DMS 273 treated with DMSO at 0.1 percent for 48 hours (cell line): ENCODE measurements around the gene MMEL1.
"Not testable (repeated sequence)": the region's sequence is repeated elsewhere in the genome, so short reads cannot be mapped to it uniquely, and the experiment has no call there.

Source experiments
- DNase-seq: peaks from one replicate; lab custom pipeline; 2025; lab: John Stamatoyannopoulos, UW

The MMEL1 gene, protein sequence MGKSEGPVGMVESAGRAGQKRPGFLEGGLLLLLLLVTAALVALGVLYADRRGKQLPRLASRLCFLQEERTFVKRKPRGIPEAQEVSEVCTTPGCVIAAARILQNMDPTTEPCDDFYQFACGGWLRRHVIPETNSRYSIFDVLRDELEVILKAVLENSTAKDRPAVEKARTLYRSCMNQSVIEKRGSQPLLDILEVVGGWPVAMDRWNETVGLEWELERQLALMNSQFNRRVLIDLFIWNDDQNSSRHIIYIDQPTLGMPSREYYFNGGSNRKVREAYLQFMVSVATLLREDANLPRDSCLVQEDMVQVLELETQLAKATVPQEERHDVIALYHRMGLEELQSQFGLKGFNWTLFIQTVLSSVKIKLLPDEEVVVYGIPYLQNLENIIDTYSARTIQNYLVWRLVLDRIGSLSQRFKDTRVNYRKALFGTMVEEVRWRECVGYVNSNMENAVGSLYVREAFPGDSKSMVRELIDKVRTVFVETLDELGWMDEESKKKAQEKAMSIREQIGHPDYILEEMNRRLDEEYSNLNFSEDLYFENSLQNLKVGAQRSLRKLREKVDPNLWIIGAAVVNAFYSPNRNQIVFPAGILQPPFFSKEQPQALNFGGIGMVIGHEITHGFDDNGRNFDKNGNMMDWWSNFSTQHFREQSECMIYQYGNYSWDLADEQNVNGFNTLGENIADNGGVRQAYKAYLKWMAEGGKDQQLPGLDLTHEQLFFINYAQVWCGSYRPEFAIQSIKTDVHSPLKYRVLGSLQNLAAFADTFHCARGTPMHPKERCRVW

DNA sequence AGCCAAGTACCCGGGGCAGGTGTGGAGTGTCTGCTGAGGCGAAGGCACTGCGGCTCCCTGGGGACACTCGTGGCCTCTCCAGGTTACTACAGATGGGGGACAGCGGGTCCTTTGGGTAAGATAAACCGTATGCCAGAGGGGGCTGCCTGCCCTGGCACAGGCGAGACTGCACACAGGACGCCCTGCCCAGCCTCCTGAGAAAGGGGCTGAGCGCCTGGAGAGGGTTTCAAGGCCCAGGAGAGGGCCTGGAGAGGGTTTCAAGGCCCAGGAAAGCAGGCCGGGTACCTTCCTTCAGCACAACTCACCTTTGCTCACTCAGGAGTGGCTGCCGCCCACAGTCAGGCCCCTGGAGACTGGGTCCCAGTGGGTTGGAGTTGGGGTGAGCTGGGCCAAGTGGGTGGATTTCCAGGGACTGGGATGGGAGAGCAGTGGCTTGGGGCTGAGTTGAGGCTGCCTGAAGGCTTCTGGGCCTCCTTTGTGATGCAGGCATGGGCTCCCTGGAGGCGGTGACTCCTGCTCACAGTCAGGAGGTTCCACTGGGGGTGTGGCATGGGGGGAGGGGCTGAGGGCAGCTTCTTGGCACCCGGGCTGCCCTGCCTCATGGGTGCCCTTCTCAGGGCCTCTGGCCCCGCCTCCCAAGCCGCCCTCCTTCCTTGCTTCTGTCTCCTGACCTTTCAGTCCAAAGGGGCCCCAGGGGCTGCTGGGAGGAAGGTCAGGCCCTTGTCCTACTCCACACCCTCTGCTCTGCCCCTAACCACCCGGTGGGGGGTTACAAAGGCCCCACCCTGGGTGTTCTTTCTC, at the start of gene MMEL1:
Gene MMEL1, minus strand, starts transcription at position 456 of the 801 bp plus-strand sequence. CDS start 3,532 bp downstream, outside the sequence.
- no peak for DNase-seq

DNA sequence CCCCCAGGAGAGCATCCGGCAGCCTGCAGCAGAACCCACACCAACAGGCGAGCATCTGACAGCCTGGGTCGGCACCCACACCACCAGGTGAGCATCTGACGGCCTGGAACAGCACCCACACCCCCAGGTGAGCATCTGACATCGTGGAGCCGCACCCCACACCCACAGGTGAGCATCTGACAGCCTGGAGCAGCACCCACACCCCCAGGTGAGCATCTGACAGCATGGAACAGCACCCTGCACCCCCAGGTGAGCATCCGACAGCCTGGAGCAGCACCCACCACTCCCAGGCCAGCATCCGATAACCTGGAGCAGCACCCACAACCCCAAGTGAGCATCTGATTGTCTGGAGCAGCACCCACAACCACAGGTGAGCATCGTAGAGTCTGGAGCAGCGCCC, 43.9 kb upstream of the MMEL1 start:
- DNase-seq: not testable (repeated sequence)

DNA sequence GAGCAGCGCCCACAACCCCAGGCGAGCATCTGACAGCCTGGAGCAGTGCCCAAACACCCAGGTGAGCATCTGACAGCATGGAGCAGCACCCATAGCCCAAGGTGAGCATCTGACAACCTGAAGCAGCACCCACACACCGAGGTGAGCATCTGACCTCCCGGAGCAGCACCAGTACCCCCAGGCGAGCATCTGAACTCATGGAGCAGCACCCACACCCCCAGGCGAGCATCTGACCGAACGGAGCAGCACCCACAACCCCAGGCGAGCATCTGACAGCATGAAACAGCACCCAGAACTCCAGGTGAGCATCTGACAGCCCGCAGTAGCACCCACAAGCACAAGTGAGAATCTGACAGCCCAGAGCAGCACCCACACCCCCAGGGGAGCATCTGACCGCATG, 38.8 kb upstream of the MMEL1 start:
- DNase-seq: not testable (repeated sequence)

DNA sequence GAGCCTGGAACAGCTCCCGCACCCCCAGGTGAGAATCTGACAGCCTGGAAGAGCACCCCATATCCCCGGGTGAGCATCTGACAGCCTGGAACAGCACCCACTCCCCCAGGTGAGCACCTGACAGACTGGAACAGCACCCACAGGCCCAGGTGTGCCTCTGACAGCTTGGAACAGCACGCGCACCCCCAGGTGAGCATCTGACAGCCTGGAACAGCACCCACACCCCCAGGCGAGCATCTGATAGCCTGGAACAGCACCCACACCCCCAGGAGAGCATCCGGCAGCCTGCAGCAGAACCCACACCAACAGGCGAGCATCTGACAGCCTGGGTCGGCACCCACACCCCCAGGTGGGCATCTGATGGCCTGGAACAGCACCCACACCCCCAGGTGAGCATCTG, 27.0 kb upstream of the MMEL1 start:
- DNase-seq: not testable (repeated sequence)

DNA sequence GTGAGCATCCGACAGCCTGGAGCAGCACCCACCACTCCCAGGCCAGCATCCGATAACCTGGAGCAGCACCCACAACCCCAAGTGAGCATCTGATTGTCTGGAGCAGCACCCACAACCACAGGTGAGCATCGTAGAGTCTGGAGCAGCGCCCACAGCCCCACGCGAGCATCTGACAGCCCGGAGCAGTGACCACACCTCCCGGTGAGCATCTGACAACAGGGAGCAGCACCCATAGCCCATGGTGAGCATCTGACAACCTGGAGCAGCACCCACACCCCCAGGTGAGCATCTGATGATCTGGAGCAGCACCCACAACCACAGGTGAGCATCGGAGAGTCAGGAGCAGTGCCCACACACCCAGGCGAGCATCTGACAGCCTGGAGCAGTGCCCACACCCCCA, 25.1 kb upstream of the MMEL1 start:
- not testable (repeated sequence) for DNase-seq

DNA sequence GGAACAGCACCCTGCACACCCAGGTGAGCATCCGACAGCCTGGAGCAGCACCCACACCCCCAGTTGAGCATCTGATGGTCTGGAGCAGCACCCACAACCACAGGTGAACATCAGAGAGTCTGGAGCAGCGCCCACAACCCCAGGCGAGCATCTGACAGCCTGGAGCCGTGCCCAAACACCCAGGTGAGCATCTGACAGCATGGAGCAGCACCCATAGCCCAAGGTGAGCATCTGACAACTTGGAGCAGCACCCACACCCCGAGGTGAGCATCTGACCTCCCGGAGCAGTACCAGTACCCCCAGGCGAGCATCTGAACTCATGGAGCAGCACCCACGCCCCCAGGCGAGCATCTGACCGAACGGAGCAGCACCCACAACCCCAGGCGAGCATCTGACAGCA, 24.3 kb upstream of the MMEL1 start:
- not testable (repeated sequence) for DNase-seq

DNA sequence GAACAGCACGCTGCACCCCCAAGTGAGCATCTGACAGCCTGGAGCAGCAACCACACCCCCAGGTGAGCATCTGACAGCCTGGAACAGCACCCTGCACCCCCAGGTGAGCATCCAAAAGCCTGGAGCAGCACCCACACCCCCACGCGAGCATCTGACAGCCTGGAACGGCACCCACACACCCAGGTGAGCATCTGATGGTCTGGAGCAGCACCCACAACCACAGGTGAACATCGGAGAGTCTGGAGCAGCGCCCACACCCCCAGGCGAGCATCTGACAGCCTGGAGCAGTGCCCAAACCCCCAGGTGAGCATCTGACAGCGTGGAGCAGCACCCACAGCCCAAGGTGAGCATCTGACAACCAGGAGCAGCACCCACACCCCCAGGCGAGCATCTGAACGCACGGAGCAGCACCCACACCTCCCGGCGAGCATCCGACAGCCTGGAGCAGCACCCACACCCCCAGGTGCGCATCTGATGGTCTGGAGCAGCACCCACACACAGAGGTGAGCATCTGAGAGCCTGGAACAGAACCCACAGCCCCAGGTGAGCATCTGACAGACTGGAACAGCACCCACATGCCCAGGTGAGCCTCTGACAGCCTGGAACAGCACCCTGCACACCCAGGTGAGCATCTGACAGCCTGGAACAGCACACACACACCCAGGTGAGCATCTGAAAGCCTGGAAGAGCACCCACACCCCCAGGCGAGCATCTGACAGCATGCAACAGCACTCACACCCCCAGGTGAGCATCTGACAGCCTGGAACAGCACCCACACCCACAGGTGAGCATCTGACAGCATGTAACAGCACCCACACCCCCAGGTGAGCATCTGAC, 23.0 kb upstream of the MMEL1 start:
- not testable (repeated sequence) for DNase-seq

DNA sequence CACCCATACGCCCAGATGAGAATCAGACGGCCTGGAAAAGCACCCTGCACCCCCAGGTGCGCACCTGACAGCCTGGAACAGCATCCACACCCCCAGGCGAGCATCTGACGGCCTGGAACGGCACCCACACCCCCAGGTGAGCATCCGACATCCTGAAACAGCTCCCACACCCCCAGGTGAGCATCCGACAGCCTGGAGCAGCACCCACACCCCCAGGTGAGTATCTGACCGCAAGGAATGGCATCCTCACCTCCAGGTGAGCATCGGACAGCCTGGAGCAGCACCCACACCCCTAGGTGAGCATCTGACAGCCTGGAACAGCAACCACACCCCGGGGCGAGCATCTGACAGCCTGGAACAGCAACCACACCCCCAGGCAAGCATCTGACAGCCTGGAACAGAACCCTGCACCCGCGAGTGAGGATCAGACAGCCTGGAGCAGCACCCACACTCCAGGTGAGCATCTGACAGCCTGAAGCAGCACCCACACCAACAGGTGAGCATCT, 21.7 kb upstream of the MMEL1 start:
- not testable (repeated sequence) for DNase-seq

DNA sequence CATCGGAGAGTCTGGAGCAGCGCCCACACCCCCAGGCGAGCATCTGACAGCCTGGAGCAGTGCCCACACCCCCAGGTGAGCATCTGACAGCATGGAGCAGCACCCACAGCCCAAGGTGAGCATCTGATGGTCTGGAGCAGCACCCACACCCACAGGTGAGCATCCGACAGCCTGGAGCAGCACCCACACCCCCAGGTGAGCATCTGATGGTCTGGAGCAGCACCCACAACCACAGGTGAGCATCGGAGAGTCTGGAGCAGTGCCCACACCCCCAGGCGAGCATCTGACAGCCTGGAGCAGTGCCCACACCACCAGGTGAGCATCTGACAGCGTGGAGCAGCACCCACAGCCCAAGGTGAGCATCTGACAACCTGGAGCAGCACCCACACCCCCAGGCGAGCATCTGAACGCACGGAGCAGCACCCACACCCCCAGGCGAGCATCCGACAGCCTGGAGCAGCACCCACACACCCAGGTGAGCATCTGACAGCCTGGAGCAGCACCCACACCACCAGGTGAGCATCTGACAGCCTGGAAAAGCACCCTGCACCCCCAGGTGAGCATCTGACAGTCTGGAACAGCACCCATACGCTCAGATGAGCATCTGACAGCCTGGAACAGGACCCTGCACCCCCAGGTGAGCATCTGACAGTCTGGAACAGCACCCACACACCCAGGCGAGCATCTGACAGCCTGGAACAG, 21.1 kb upstream of the MMEL1 start:
- not testable (repeated sequence) for DNase-seq

DNA sequence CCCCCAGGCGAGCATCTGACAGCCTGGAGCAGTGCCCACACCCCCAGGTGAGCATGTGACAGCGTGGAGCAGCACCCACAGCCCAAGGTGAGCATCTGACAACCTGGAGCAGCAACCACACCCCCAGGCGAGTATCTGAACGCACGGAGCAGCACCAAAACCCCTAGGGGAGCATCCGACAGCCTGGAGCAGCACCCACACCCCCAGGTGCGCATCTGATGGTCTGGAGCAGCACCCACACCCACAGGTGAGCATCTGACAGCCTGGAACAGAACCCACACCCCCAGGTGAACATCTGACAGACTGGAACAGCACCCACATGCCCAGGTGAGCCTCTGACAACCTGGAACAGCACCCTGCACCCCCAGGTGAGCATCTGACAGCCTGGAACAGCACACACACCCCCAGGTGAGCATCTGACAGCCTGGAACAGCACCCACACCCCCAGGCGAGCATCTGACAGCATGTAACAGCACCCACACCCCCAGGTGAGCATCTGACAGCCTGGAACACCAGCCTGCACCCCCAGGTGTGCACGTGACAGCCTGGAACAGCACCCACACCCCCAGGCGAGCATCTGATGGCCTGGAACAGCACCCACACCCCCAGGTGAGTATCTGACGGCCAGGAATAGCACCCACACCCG, 20.2 kb upstream of the MMEL1 start:
- not testable (repeated sequence) for DNase-seq

DNA sequence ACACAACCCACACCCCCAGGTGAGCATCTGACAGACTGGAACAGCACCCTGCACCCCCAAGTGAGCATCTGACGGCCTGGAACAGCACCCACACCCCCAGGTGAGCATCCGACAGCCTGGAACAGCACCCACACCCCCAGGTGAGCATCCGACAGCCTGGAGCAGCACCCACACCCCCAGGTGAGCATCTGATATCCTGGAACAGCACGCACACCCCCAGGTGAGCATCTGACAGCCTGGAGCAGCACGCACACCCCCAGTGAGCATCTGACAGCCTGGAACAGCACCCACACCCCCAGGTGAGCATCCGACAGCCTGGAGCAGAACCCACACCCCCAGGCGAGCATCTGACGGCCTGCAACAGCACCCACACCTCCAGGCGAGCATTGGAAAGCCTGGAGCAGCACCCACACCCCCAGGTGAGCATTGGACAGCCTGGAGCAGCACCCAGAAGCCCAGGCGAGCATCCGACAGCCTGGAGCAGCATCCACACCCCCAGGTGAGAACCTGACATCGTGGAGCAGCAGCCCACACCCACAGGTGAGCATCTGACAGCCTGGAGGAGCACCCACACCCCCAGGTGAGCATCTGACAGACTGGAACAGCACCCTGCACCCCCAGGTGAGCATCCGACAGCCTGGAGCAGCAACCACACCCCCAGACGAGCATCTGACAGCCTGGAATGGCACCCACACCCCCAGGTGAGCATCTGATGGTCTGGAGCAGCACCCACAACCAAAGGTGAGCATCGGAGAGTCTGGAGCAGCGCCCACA, 19.5 kb upstream of the MMEL1 start:
- DNase-seq: not testable (repeated sequence)

DNA sequence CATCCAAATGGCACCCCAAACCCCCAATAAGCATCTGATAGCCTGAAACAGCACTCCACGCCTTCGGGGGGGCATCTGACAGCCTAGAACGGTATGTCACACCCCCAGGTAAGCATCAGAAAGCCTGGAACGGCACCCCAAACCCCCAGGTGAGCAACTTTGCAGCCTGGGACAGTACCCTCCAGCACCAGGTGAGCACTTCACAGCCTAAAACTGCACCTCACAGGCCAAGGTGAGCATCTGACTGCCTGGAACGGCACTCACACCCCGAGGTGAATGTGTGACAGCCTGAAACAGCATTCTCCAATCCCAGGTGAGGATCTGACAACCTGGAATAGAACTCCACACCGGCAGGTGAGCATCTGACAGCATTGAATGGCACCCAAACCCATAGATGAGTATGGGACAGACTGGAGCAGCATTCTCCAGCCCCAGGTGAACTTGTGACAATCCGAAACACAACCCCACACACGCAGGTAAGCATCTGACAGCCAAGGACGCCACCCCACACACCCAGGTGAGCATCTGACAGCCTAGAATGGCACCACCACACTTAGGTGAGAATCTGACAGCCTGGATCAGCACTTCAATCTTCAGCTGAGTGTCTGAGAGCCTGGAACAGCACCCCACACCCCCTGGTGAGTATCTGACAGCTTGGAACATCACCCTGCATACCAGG, 18.3 kb upstream of the MMEL1 start:
- no peak for DNase-seq

DNA sequence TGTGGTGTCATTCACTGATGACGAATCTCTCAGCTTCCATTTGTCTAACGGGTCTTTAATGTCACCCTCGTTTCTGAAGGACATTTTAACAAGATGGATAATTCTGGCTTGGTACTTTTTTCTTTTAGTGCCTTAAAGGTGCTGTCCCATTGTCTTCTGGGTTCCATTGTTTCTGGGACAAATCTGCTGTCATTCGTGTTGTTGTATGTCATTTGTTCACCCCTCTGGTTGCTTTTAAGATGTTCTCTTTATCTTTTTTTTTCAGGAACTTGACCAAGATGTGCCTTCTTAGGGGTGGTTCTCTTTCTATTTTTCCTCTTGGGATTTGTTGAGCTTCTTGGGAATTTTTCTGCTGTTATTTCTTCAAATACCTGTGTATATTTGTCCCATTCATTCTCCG, 14.0 kb upstream of the MMEL1 start:
- no peak for DNase-seq

DNA sequence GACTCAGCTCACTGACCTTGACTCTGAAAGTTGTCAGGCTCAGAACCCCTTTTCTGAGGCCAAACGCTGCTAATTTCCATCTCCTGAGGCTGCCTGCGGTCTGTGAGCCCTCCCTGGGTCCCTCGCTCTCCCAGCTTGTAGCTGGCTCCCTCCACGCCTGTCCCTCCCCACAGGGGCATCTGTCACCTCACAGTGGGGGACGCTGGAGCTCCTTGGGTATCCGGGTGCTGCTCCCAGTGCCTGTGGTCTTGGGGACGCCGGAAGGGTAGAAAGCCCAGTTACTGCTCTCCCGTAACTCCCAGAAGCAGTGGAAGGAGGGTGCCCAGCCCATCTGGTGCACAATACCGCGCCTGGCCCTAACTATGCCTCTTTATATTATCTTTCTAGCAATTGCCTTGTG, 13.0 kb upstream of the MMEL1 start:
- DNase-seq: no peak

DNA sequence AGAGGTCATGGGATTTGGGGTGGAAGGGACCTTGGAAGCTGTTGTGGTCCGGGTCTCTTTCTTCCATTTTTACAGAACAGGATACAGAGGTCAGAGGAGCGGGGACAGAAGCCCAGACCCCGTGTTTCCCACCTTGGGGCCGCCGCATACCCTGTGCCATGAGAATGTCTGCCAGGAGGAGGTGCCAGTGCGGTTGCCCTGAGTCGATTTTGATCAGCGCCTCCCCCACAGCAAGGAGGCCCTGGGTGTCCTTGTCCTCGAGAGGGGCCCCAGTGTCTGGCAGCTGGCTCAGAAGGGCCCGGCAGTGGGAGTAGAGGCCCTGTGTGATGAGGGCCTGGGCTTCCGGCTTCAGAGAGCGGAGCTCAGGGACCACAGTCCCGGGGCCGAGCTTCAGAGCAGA, 12.3 kb upstream of the MMEL1 start:
- DNase-seq: no peak

DNA sequence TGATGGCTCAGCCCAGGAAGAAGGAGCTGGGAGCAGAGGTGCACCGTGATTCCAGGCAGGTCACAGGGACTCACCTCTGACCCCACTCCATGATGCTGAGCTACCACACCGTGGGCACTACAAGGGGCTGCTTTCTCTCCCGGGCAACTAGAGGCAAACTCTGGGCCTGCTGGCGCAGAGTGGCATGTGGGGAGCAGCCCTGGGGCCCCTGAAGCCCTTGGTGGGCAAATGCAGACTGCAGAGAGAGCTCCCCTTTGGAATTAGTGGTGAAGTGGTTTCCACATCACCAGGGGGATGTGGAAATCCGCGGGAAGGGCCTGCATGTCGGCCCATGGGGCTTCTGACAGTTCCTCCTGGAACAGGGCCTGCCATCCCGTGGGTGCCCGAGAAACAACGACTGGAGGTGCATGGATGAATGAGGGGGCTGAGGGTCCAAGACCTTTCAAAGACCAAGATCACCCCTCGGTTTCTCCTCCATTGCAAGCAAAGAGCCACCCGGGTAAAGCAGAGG, 11.8 kb upstream of the MMEL1 start:
- DNase-seq: no peak

DNA sequence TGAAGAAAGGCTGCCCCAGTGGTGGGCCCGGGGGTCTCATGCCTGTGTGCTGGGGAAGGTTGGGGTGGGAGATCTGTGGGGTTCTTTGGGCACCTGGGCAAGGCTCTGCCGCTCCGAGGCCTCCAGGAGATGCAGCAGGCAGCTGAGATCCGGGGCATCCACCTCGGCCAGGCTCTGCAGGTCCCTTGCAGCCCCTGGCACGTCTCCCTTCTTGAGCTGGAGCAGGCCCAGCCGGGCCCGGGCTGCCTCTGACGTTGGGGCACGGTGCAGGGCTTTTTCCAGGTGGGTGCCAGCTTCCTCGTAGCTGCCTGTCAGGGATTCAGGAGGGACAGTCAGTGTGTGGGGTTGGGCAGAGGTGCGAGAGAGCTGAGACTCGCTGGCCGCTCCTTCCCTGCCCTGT, 11.4 kb upstream of the MMEL1 start:
- no peak for DNase-seq

DNA sequence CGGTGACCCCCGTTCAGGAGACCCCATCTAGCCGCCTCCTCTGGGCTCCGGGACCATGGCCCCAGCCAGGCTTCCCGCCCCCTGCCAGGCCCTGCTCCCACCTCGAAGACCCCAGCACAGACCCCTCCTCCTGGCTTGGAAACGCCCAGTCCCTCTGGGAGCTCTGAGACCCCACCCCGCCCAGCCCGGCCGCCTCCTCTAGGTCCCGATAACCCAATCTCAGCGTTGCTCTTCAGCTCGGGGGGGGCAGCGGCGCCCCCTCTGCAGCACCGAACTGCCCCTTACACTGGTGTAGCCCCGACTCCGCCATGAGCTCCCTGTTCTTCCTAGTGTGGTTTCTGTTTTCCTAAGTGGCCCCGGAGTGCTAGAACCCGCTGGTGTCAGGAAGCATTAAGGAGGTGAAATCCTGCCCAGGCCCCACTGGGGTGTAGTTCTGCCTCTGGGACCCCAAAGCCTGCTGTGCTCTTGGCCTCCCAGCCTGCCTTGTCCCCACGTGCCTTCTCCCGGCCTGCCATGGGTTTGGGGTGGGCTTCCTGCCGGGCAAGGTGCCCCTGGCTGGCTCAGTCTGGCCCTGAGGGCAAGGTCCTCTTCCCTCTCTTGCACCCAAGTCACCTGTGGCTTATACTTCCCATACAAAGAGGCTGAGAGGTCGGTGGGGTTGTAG, 10.7 kb upstream of the MMEL1 start:
- DNase-seq: no peak
